ENCODE results near the gene OR10Z1. TPM values are rescaled to one million over a fixed set of nuclear protein-coding genes. Genes with fewer than 3 reads are reported as not detected.

The OR10Z1 gene
- total RNA-seq, 2 donors from 2014 or later, result not detected

DNA sequence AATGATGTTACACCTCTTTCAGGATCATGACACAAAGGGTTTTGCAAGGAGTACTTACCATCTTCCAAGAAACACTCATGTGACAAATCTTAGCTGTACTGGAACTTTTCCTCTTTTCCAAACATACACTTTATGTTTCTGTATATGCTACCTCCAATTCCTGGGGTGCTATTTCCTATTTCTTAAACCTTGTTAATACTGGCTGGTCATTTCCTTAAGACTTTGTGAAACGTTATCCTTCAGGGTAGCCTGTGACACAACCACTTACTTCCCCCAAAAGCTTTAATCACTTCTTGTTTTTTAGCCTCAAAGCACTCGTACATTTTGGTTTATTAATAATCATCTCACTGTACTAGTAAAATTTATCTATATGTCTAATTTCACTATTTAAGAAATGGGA is 39.4 kb downstream of the OR10Z1 start:
- Mint-ChIP-seq H3K9me3 (no peaks in the 10 kb centered on the region), H3K4me3 (no peak overlapping the region), H3K36me3 (ENCODE audit: low read depth) (no peaks in the 10 kb centered on the region), H3K27me3 (peaks cover 3% of the 10 kb centered on the region), H3K4me1 (peaks cover 8% of the 10 kb centered on the region), H3K27ac (no peak overlapping the region)
- ATAC-seq (replicated peaks), result no peak

DNA sequence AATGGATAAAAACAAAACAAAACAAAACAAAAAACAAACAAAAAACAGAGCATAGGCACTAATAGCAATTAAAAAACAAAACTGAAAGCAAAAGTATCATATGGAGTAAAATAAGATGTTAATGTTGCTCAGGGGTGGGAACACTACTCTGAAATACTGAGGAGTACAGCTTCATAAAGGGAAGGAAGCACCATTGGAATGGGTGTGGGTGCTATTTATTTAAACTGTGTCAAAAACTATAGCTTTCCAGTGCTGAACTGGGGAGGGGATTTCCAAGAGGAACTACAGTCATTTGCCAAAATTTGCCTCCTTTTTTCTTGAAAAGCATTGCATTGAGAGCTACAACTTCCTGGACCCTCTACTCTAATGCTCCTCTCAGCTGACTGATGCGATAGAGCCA is 41.4 kb downstream of the OR10Z1 start:
- H3K9me3 Mint-ChIP-seq, result no peaks in the 10 kb centered on the region
- peak overlapping the region; percentile 54 for H3K4me3 Mint-ChIP-seq
- H3K27ac Mint-ChIP-seq, result peak overlapping the region; percentile 4
- no peaks in the 10 kb centered on the region for H3K27me3 Mint-ChIP-seq
- H3K4me1 Mint-ChIP-seq, result peaks cover 8% of the 10 kb centered on the region
- ATAC-seq (replicated peaks), result no peak
- no peaks in the 10 kb centered on the region for H3K36me3 Mint-ChIP-seq (ENCODE audit: low read depth)

DNA sequence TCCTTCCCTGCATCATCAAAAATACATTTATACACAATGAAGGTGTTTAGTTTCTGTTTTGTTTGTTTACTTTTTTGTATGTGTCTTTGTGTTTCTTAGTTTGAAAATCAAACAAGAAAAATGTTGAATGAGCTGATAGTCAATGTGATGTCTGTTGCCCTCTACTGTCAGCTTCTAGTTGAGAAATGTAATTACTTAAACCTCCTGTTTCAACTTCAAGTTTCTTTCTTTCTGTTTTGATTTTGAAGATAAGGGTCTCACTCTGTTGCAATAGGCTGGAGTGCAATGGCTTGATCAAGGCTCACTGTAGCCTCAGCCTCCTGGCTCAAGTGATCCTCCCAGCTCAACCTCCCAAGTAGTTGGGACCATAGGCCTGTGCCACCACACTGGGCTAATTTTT is 44.0 kb downstream of the OR10Z1 start:
- Mint-ChIP-seq H3K9me3 (no peaks in the 10 kb centered on the region), H3K4me1 (peaks cover 14% of the 10 kb centered on the region), H3K27ac (no peak overlapping the region), H3K36me3 (ENCODE audit: low read depth) (no peaks in the 10 kb centered on the region), H3K4me3 (no peak overlapping the region), H3K27me3 (no peaks in the 10 kb centered on the region)
- ATAC-seq (replicated peaks), result no peak

DNA sequence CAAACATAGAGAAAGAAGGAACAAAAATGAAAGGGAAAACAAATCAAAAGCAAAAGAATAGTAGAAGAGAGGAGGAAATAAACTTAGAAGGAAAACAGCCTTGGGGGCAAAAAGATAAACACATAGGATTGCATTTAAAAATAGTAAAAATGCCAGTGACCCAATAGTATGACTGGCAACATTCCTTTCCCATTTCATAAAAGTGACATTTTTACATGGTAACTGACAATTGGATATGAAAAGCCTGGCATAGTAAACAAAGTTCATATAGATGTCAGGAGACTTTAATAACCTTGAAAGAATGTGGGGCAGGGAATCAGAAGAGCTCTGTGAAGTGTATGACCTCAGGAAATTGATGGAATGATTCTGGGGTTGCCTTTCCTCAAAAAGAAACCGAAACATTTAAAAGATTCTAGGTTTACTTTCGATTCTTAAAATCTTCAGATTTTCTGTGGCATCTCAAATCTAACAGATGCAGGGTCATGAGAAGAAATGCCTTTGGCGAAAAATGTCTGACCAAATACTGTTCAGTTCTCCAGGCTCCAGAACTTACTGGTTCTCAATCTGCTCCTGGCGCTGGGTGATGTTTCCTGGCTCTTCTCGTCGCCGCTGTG is 47.8 kb downstream of the OR10Z1 start:
- Mint-ChIP-seq H3K36me3 (ENCODE audit: low read depth) (no peaks in the 10 kb centered on the region), H3K27me3 (no peaks in the 10 kb centered on the region), H3K9me3 (no peaks in the 10 kb centered on the region), H3K4me3 (no peak overlapping the region), H3K27ac (no peak overlapping the region), H3K4me1 (peaks cover 6% of the 10 kb centered on the region)
- no peak for ATAC-seq (replicated peaks)

DNA sequence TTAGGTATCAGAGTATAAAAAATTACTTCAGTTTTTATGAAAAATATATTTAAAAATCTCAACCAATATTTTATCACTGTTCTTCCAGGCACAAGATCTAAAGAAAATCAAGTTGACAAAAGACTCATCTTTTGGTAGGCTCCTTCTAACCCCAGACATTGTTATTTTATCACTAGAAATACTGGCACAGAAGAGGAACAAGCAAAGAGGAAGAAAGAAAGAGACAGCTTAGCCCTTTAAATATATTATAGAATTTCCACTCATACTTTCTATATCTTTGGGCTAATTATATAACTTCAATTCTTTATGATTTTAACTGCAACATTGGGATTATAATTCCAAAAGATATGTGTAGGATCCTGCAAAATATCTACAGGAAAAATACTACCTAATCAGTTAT is 49.0 kb downstream of the OR10Z1 start:
- no peak for ATAC-seq (replicated peaks)
- Mint-ChIP-seq H3K27ac (no peak overlapping the region), H3K4me1 (peaks cover 6% of the 10 kb centered on the region), H3K27me3 (no peaks in the 10 kb centered on the region), H3K9me3 (no peaks in the 10 kb centered on the region), H3K4me3 (no peak overlapping the region), H3K36me3 (ENCODE audit: low read depth) (no peaks in the 10 kb centered on the region)

DNA sequence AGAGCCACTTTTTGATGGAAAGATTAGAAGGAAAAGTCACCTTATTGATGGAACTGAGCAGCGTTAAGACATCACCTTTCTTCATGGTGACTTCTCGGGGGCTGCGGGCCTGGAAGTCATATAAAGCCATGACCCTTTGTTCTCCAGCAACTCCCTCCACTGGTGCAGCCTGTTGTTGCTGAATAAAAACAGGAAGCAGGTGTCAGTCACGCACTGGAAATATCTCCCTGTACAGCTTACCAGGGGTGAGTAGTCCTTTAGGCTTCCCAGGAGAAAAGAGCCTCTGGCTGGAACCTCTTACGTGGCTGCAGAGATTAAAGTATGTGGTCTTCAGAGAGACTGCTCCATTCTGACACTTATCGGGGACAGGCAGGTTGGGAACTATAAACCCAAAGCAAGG is 49.5 kb downstream of the OR10Z1 start:
- H3K9me3 Mint-ChIP-seq, result no peaks in the 10 kb centered on the region
- H3K27ac Mint-ChIP-seq, result no peak overlapping the region
- no peak overlapping the region for H3K4me3 Mint-ChIP-seq
- no peaks in the 10 kb centered on the region for H3K36me3 Mint-ChIP-seq (ENCODE audit: low read depth)
- H3K27me3 Mint-ChIP-seq, result no peaks in the 10 kb centered on the region
- peaks cover 6% of the 10 kb centered on the region for H3K4me1 Mint-ChIP-seq
- no peak for ATAC-seq (replicated peaks)

Other genes with a start within 250 kb of the OR10Z1 start
- not detected for gene OR10T2, start 205.8 kb upstream of the OR10Z1 start, total RNA-seq
- not detected for gene OR10K2, start 179.0 kb upstream of the OR10Z1 start, total RNA-seq
- gene OR10K1, start 143.4 kb upstream of the OR10Z1 start, total RNA-seq, result not detected
- gene OR10R2, start 133.0 kb upstream of the OR10Z1 start, total RNA-seq, result not detected
- not detected for gene OR6Y1, start 50.9 kb upstream of the OR10Z1 start, total RNA-seq
- not detected for gene OR6P1, start 34.7 kb upstream of the OR10Z1 start, total RNA-seq
- gene OR10X1, start 25.4 kb upstream of the OR10Z1 start, total RNA-seq, result not detected
- under 1 TPM in 1 of 2 donors, not detected in 1; 0.42 TPM for gene SPTA1, start 81.4 kb downstream of the OR10Z1 start, total RNA-seq
- not detected for gene OR6K2, start 95.4 kb downstream of the OR10Z1 start, total RNA-seq
- not detected for gene OR6K3, start 115.5 kb downstream of the OR10Z1 start, total RNA-seq
- not detected for gene OR6K6, start 149.5 kb downstream of the OR10Z1 start, total RNA-seq
- gene OR6N1, start 166.9 kb downstream of the OR10Z1 start, total RNA-seq, result not detected
- gene OR6N2, start 175.9 kb downstream of the OR10Z1 start, total RNA-seq, result not detected
- not detected for gene MNDA, start 226.1 kb downstream of the OR10Z1 start, total RNA-seq

Measured in activated T-helper 17 cell treated with anti-CD3 and anti-CD28 coated beads, Interleukin-2, amount 50 U/mL, for 72 hours (primary cell).